ENCODE data around the gene STARD13.
A peak's percentile ranks its signal among the peaks of the same experiment; 100 is the strongest.

The STARD13 gene

GRCh38 chr13:33078263-33078662 is 207.3 kb downstream of the STARD13 start:
- WGBS (ENCODE audit: extremely low coverage, insufficient coverage, low lambda C conversion rate): no CpG with 5 or more reads among the region's 3 CpGs
- Histone ChIP-seq H2AK5ac (ENCODE audit: low read length) (no peak overlapping the region), H4K5ac (ENCODE audit: low read length) (no peak overlapping the region), H3K4ac (ENCODE audit: low read depth, low read length) (no peak overlapping the region), H3K56ac (ENCODE audit: low read length) (no peak overlapping the region), H3K4me3 (ENCODE audit: low read length) (no peak overlapping the region), H3K4me1 (ENCODE audit: control insufficient read depth, low read depth, low read length) (no peaks in the 10 kb centered on the region), H3K79me1 (ENCODE audit: low read length) (no peaks in the 10 kb centered on the region), H3K79me2 (ENCODE audit: control insufficient read depth, insufficient read depth, low read length) (no peaks in the 10 kb centered on the region), H3K27me3 (ENCODE audit: insufficient read depth, low read length, poor library complexity) (no peaks in the 10 kb centered on the region), H3K23ac (ENCODE audit: low read length) (no peak overlapping the region), H2BK15ac (replicated peaks; ENCODE audit: low read depth) (no peak overlapping the region), H2BK120ac (ENCODE audit: low read depth, low read length) (no peak overlapping the region), H3K27ac (ENCODE audit: low read depth, low read length) (no peak overlapping the region), H2BK5ac (ENCODE audit: low read length) (no peak overlapping the region), H3K36me3 (ENCODE audit: control insufficient read depth, insufficient read depth, low read length) (no peaks in the 10 kb centered on the region), H4K8ac (ENCODE audit: low read depth, low read length) (no peak overlapping the region), H3K9ac (ENCODE audit: low read length) (no peak overlapping the region), H3K4me2 (ENCODE audit: low read length) (no peak overlapping the region), H3K18ac (ENCODE audit: low read length) (no peak overlapping the region)
- no peak for DNase-seq

GRCh38 chr13:33076001-33076992 is 209.3 kb downstream of the STARD13 start:
- Histone ChIP-seq H3K36me3 (ENCODE audit: control insufficient read depth, insufficient read depth, low read length) (no peaks in the 10 kb centered on the region), H3K79me1 (ENCODE audit: low read length) (no peaks in the 10 kb centered on the region), H3K4me2 (ENCODE audit: low read length) (no peak overlapping the region), H4K8ac (ENCODE audit: low read depth, low read length) (no peak overlapping the region), H4K5ac (ENCODE audit: low read length) (no peak overlapping the region), H3K56ac (ENCODE audit: low read length) (no peak overlapping the region), H2BK120ac (ENCODE audit: low read depth, low read length) (no peak overlapping the region), H2BK15ac (replicated peaks; ENCODE audit: low read depth) (no peak overlapping the region), H3K27me3 (ENCODE audit: insufficient read depth, low read length, poor library complexity) (no peaks in the 10 kb centered on the region), H2BK5ac (ENCODE audit: low read length) (no peak overlapping the region), H3K9ac (ENCODE audit: low read length) (no peak overlapping the region), H3K27ac (ENCODE audit: low read depth, low read length) (no peak overlapping the region), H3K4ac (ENCODE audit: low read depth, low read length) (no peak overlapping the region), H3K4me1 (ENCODE audit: control insufficient read depth, low read depth, low read length) (no peaks in the 10 kb centered on the region), H3K18ac (ENCODE audit: low read length) (no peak overlapping the region), H3K4me3 (ENCODE audit: low read length) (no peak overlapping the region), H3K23ac (ENCODE audit: low read length) (no peak overlapping the region), H3K79me2 (ENCODE audit: control insufficient read depth, insufficient read depth, low read length) (no peaks in the 10 kb centered on the region), H2AK5ac (ENCODE audit: low read length) (no peak overlapping the region)
- no peak for DNase-seq
- WGBS (ENCODE audit: extremely low coverage, insufficient coverage, low lambda C conversion rate): no CpG with 5 or more reads among the region's 10 CpGs

- Histone ChIP-seq H3K56ac (ENCODE audit: low read length) (no peak overlapping the region), H3K4me3 (ENCODE audit: low read length) (no peak overlapping the region), H3K4ac (ENCODE audit: low read depth, low read length) (no peak overlapping the region), H3K79me1 (ENCODE audit: low read length) (no peaks in the 10 kb centered on the region), H3K23ac (ENCODE audit: low read length) (no peak overlapping the region), H3K4me2 (ENCODE audit: low read length) (no peak overlapping the region), H3K27ac (ENCODE audit: low read depth, low read length) (no peak overlapping the region), H3K9ac (ENCODE audit: low read length) (no peak overlapping the region), H2BK120ac (ENCODE audit: low read depth, low read length) (no peak overlapping the region), H3K36me3 (ENCODE audit: control insufficient read depth, insufficient read depth, low read length) (no peaks in the 10 kb centered on the region), H2BK5ac (ENCODE audit: low read length) (no peak overlapping the region), H2BK15ac (replicated peaks; ENCODE audit: low read depth) (no peak overlapping the region), H3K79me2 (ENCODE audit: control insufficient read depth, insufficient read depth, low read length) (no peaks in the 10 kb centered on the region), H3K18ac (ENCODE audit: low read length) (no peak overlapping the region), H2AK5ac (ENCODE audit: low read length) (no peak overlapping the region), H3K4me1 (ENCODE audit: control insufficient read depth, low read depth, low read length) (no peaks in the 10 kb centered on the region), H4K8ac (ENCODE audit: low read depth, low read length) (no peak overlapping the region), H3K27me3 (ENCODE audit: insufficient read depth, low read length, poor library complexity) (no peaks in the 10 kb centered on the region), H4K5ac (ENCODE audit: low read length) (no peak overlapping the region)
- no peak for DNase-seq
- no CpG with 5 or more reads among the region's 3 CpGs for WGBS (ENCODE audit: extremely low coverage, insufficient coverage, low lambda C conversion rate)
Measured at GRCh38 chr13:33073338-33073737, 212.2 kb downstream of the STARD13 start.

GRCh38 chr13:33072759-33073158 is 212.8 kb downstream of the STARD13 start:
- H4K8ac ChIP-seq (ENCODE audit: low read depth, low read length): no peak overlapping the region
- no peak overlapping the region for H3K27ac ChIP-seq (ENCODE audit: low read depth, low read length)
- H2BK15ac ChIP-seq (replicated peaks; ENCODE audit: low read depth): no peak overlapping the region
- H2BK5ac ChIP-seq (ENCODE audit: low read length): no peak overlapping the region
- H3K18ac ChIP-seq (ENCODE audit: low read length): no peak overlapping the region
- no peak overlapping the region for H3K4me2 ChIP-seq (ENCODE audit: low read length)
- H2BK120ac ChIP-seq (ENCODE audit: low read depth, low read length): no peak overlapping the region
- peak; percentile 89 for DNase-seq
- H3K4me3 ChIP-seq (ENCODE audit: low read length): no peak overlapping the region
- H3K27me3 ChIP-seq (ENCODE audit: insufficient read depth, low read length, poor library complexity): no peaks in the 10 kb centered on the region
- H3K23ac ChIP-seq (ENCODE audit: low read length): no peak overlapping the region
- H4K5ac ChIP-seq (ENCODE audit: low read length): no peak overlapping the region
- no CpG with 5 or more reads among the region's 1 CpG for WGBS (ENCODE audit: extremely low coverage, insufficient coverage, low lambda C conversion rate)
- no peak overlapping the region for H2AK5ac ChIP-seq (ENCODE audit: low read length)
- H3K79me1 ChIP-seq (ENCODE audit: low read length): no peaks in the 10 kb centered on the region
- no peak overlapping the region for H3K4ac ChIP-seq (ENCODE audit: low read depth, low read length)
- no peaks in the 10 kb centered on the region for H3K36me3 ChIP-seq (ENCODE audit: control insufficient read depth, insufficient read depth, low read length)
- H3K4me1 ChIP-seq (ENCODE audit: control insufficient read depth, low read depth, low read length): no peaks in the 10 kb centered on the region
- no peak overlapping the region for H3K56ac ChIP-seq (ENCODE audit: low read length)
- no peaks in the 10 kb centered on the region for H3K79me2 ChIP-seq (ENCODE audit: control insufficient read depth, insufficient read depth, low read length)
- H3K9ac ChIP-seq (ENCODE audit: low read length): no peak overlapping the region

- Histone ChIP-seq H3K4me2 (ENCODE audit: low read length) (no peak overlapping the region), H2BK15ac (replicated peaks; ENCODE audit: low read depth) (no peak overlapping the region), H3K56ac (ENCODE audit: low read length) (no peak overlapping the region), H4K5ac (ENCODE audit: low read length) (no peak overlapping the region), H3K36me3 (ENCODE audit: control insufficient read depth, insufficient read depth, low read length) (no peaks in the 10 kb centered on the region), H3K79me1 (ENCODE audit: low read length) (no peaks in the 10 kb centered on the region), H4K8ac (ENCODE audit: low read depth, low read length) (no peak overlapping the region), H3K4ac (ENCODE audit: low read depth, low read length) (no peak overlapping the region), H3K18ac (ENCODE audit: low read length) (no peak overlapping the region), H3K79me2 (ENCODE audit: control insufficient read depth, insufficient read depth, low read length) (no peaks in the 10 kb centered on the region), H2BK5ac (ENCODE audit: low read length) (no peak overlapping the region), H3K27me3 (ENCODE audit: insufficient read depth, low read length, poor library complexity) (no peaks in the 10 kb centered on the region), H3K9ac (ENCODE audit: low read length) (no peak overlapping the region), H2BK120ac (ENCODE audit: low read depth, low read length) (no peak overlapping the region), H2AK5ac (ENCODE audit: low read length) (no peak overlapping the region), H3K27ac (ENCODE audit: low read depth, low read length) (no peak overlapping the region), H3K23ac (ENCODE audit: low read length) (no peak overlapping the region), H3K4me3 (ENCODE audit: low read length) (no peak overlapping the region), H3K4me1 (ENCODE audit: control insufficient read depth, low read depth, low read length) (no peaks in the 10 kb centered on the region)
- WGBS (ENCODE audit: extremely low coverage, insufficient coverage, low lambda C conversion rate): no CpG with 5 or more reads among the region's 2 CpGs
- DNase-seq: peak; percentile 28
Measured at GRCh38 chr13:33072282-33072681, 213.3 kb downstream of the STARD13 start.
